Measurements from ENCODE around the gene B9D2.
"Not testable (repeated sequence)": the region's sequence is repeated elsewhere in the genome, so short reads cannot be mapped to it uniquely, and the experiment has no call there.

GRCh38 chr19:41408846-41409245, 44.9 kb upstream of the B9D2 start:
- TF ChIP-seq POLR2A (IDR thresholded peaks at IDR 0.05; ENCODE audit: low read depth, low read length); TAF1 (IDR thresholded peaks at IDR 0.05; ENCODE audit: borderline replicate concordance, low read depth, low read length); POLR2AphosphoS5 (IDR thresholded peaks at IDR 0.05; ENCODE audit: low read depth, low read length): not testable (repeated sequence)
